RWPE2 (cell line): Measurements from ENCODE around the gene ADK.

Experiments
- ATAC-seq: fragments of 200-7000 bp; cut with Tn5 transposase; 3 replicates; pipeline ENCODE4 v1.9.1; 2021; ENCODE audit warnings: low read depth
- DNase-seq: peaks from one replicate; pipeline ENCODE4 v3.0.0-alpha.2; 2020; ENCODE audit warnings: low spot score
- H3K27ac ChIP-seq: fragments of 450-650 bp; 2 replicates; pipeline ENCODE4 v1.5.1; 2017; ENCODE audit warnings: mild to moderate bottlenecking; ENCODE audit not compliant: poor library complexity, severe bottlenecking
- H3K27me3 ChIP-seq: fragments of 250-450 bp; sonication (Bioruptor Pico); 2 replicates; pipeline ENCODE4 v1.5.1; 2021; ENCODE audit warnings: mild to moderate bottlenecking, moderate library complexity; ENCODE audit not compliant: insufficient read depth, poor library complexity, severe bottlenecking
- H3K36me3 ChIP-seq: fragments of 250-450 bp; sonication (Bioruptor Pico); 2 replicates; pipeline ENCODE4 v1.5.1; 2020; ENCODE audit warnings: low read depth, mild to moderate bottlenecking, moderate library complexity
- H3K4me1 ChIP-seq: fragments of 250-450 bp; sonication (Bioruptor Pico); 2 replicates; pipeline ENCODE4 v1.5.1; 2021; ENCODE audit warnings: mild to moderate bottlenecking, moderate library complexity; ENCODE audit not compliant: insufficient read depth, poor library complexity, severe bottlenecking
- H3K4me3 ChIP-seq: fragments of 250-450 bp; sonication (Bioruptor Pico); 2 replicates; pipeline ENCODE4 v1.5.1; 2021; ENCODE audit warnings: mild to moderate bottlenecking, moderate library complexity; ENCODE audit not compliant: severe bottlenecking
- H3K9me3 ChIP-seq: fragments of 250-450 bp; sonication (Bioruptor Pico); 2 replicates; pipeline ENCODE4 v1.5.1; 2021; ENCODE audit warnings: mild to moderate bottlenecking, moderate library complexity; ENCODE audit not compliant: severe bottlenecking
- CTCF ChIP-seq: fragments of 450-650 bp; IDR thresholded peaks from one replicate; pipeline ENCODE4 v1.5.1; 2017; ENCODE audit warnings: mild to moderate bottlenecking, moderate library complexity; ENCODE audit not compliant: poor library complexity, severe bottlenecking

The ADK gene

GRCh38 chr10:74365109-74365508, 214.1 kb downstream of the ADK start:
- DNase-seq = no peak
- Histone ChIP-seq H3K4me3 (no peak overlapping the region), H3K9me3 (peaks cover 11% of the 10 kb centered on the region), H3K36me3 (peaks cover 31% of the 10 kb centered on the region), H3K27me3 (no peaks in the 10 kb centered on the region), H3K27ac (no peak overlapping the region), H3K4me1 (peaks cover 20% of the 10 kb centered on the region)
- TF ChIP-seq CTCF = no peak
- no peak for ATAC-seq

GRCh38 chr10:74371696-74372095, 220.7 kb downstream of the ADK start:
- no peak for TF ChIP-seq CTCF
- H3K4me1 ChIP-seq = no peaks in the 10 kb centered on the region
- DNase-seq (no peak), ATAC-seq (no peak)
- H3K36me3 ChIP-seq = peaks cover 23% of the 10 kb centered on the region
- no peaks in the 10 kb centered on the region for H3K27me3 ChIP-seq
- no peak overlapping the region for H3K4me3 ChIP-seq
- H3K27ac ChIP-seq = no peak overlapping the region
- H3K9me3 ChIP-seq = no peaks in the 10 kb centered on the region

- no peak for TF ChIP-seq CTCF
- ATAC-seq = no peak
- H3K4me1 ChIP-seq = no peaks in the 10 kb centered on the region
- peaks cover 23% of the 10 kb centered on the region for H3K36me3 ChIP-seq
- H3K27ac ChIP-seq = no peak overlapping the region
- no peak overlapping the region for H3K4me3 ChIP-seq
- DNase-seq = no peak
- no peaks in the 10 kb centered on the region for H3K9me3 ChIP-seq
- no peaks in the 10 kb centered on the region for H3K27me3 ChIP-seq
These were observed 222.0 kb downstream of the ADK start for GRCh38 chr10:74373059-74373458.

- Histone ChIP-seq H3K9me3 (no peaks in the 10 kb centered on the region), H3K4me1 (no peaks in the 10 kb centered on the region), H3K27ac (no peak overlapping the region), H3K4me3 (no peak overlapping the region), H3K36me3 (peaks cover 4% of the 10 kb centered on the region), H3K27me3 (no peaks in the 10 kb centered on the region)
- ATAC-seq (no peak), DNase-seq (no peak)
- TF ChIP-seq CTCF = no peak
These were observed 226.5 kb downstream of the ADK start for GRCh38 chr10:74377476-74377875.

GRCh38 chr10:74379474-74379873, 228.5 kb downstream of the ADK start:
- H3K4me3 ChIP-seq = no peak overlapping the region
- ATAC-seq = no peak
- no peak overlapping the region for H3K27ac ChIP-seq
- no peaks in the 10 kb centered on the region for H3K9me3 ChIP-seq
- H3K4me1 ChIP-seq = no peaks in the 10 kb centered on the region
- no peak for TF ChIP-seq CTCF
- peaks cover 4% of the 10 kb centered on the region for H3K36me3 ChIP-seq
- DNase-seq = no peak
- H3K27me3 ChIP-seq = no peaks in the 10 kb centered on the region
